Fibroblast of skin of scalp (primary cell): ENCODE data around the gene RBMS3.

Source experiments
- DNase-seq: peaks from one replicate; pipeline ENCODE4 v3.0.0-alpha.2; 2013

RBMS3 gene

GRCh38 chr3:29536016-29536758, 255.3 kb downstream of the RBMS3 start:
- DNase-seq, result no peak

GRCh38 chr3:29537889-29538609, 257.2 kb downstream of the RBMS3 start:
- no peak for DNase-seq

- DNase-seq, result no peak
These were observed 257.7 kb downstream of the RBMS3 start for GRCh38 chr3:29538610-29538958.

DNA sequence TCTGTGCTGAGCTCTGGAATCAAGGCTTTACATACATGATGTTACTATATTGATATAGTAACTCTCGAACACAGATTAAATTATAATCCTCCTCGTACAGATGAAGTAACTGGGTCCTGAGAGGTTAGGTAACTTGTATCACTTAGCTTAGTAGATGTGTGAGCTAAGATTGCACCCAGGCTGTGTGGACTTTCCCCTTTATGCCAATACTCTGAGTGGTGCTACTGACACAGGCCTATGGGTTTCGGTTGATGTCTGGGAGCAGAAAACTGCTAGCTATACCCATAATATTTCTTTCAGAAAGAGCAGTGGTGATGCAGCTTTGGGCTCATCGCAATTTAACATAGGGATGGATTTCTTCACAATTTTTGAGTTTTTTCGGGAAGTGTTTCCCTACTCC, 259.7 kb downstream of the RBMS3 start:
- DNase-seq, result no peak

- no peak for DNase-seq
These were observed 264.0 kb downstream of the RBMS3 start for GRCh38 chr3:29544701-29545363.

DNA sequence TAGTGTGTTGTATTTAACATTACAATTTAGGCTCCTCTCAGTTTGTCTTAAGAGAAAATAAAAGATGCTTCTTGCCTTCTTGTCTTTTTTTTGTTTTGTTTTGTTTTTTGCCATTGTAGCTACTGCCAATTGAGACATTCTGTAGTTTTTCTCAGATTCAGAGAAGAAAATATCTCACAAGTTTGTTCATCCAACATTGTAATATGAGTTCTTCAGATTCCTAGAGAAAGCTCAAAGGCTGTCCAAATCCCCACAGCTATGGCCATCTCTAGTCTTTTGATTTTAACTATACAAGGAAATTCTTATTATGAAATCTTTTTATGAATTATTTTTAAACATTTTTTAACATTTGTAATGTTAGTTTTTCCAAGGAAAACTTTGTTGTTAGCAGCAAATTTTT, 264.7 kb downstream of the RBMS3 start:
- DNase-seq, result no peak

DNA sequence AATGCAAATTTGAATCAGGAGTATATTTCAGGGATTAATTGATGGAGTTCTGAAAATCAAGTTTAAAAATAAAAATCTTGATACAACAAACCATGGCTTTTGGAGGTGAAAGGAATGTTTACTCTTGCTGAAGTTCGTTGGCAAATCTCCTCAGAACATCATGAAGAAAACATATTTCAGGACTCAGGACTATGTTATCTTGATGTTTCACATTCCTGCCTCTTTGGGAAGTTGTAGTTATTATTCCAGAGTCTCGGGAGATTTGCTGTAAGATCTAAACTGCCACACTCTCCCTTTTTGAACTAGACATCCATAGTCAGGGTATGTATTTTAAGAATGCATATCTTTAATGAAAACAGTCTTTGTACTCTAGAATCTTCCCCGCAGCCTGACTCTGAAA, 271.2 kb downstream of the RBMS3 start:
- peak; percentile 71 for DNase-seq

DNA sequence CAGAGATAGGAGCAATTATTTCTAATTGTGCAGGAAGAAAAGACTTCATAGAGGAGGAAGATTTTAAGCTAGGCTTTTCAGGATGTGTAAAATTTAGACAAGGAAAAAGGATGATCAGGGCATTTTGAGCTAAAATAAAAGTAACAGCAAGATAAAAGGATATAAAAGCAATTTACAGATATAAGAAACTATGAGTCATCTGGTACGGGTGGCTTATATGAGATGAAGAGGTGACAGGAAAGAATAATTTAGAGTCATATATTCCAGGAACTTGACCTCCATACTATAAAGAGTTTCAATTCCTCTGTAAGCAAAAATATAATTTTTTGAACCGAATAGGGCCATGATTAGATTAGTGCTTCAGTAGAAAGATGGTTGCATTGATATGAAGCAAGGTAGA, 273.7 kb downstream of the RBMS3 start:
- no peak for DNase-seq

DNA sequence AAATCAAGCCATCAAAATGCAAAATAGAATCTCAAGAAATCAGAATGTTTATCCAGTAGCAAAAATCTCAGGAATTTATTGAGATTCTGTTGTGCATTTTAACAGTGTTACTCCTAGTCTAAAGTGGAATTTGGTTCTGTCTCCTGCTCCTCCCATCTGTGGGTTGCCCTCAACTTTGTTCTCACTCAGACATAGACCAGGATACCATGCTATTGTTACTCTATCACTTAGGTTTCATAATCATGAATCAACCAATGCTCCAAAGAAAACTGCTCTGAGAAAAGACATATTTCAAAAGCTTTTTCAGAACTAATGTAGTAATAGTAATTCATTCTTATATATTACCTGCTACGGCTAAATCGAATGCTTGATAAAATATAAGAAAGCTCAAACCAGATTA, 274.7 kb downstream of the RBMS3 start:
- DNase-seq, result peak; percentile 57

GRCh38 chr3:29557186-29557585, 276.3 kb downstream of the RBMS3 start:
- DNase-seq, result peak; percentile 44

DNA sequence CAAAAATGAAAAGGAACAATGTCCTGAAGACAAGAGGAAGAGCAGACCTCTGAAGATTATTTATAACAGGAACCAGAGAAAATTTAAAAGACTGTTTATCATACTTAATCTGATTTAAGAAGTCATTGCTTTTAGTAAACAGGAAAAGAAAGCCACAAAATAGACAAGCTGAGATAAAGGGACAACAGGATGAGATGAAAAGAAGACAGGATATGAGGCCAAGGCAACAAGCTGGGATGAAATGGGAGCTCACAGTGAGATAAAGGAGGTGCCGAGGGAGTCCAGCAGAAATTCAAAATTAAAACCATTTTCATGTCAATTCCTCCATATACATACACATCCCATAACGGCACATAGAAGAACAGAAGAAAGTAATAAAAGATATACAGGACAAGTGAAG, 277.0 kb downstream of the RBMS3 start:
- DNase-seq, result no peak

DNA sequence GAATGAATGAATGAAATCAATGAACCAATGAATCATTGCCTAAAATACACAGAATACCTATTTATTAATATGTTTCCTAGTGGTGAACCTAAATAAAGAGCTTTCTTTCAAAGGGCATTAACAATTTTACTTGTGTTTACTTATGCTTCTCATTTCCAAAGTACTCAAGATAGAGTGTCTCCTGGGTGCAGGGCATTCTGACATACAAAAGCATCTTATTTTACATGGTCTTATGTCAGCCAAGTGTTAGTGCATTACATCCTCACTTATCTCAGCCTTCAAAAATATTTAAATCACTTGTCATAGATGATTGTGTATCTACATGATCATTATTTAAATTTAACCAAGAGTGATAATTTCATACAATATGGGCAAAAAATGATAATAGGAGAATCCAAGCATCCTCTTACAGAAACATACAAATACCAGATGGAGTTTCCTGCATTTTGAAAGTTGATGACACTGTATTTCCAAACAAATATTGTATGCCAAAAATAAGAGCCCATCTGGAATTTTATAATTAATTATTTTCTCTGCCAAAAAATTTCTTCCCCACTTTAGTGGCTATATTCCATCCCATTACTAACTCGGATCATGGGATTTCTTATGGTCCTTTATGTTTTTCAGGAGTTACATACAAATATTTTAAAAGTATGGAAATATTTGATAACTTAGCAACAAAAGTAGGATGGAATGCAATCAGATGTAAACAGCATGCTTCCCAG, 279.0 kb downstream of the RBMS3 start:
- no peak for DNase-seq

DNA sequence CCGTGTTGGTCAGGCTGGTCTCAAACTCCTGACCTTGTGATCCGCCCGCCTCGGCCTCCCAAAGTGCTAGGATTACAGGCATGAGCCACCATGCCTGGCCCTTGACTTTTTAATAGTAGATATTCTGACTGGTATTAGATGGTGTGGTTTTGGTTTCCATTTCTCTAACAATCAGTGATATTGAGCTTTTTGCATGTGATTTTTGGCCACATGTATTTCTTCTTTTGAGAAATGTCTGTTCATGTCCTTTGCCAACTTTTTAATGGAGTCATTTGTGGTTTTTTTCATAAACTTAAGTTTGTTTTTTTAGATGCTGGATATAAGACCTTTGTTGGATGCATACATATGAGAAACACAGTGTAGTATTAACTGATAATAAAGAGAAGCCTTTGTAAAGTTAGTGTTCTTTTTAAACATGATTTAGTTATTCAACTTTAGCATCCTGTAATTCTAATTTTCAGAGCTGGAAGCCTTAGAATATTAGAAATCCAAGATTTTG, 280.8 kb downstream of the RBMS3 start:
- no peak for DNase-seq

DNA sequence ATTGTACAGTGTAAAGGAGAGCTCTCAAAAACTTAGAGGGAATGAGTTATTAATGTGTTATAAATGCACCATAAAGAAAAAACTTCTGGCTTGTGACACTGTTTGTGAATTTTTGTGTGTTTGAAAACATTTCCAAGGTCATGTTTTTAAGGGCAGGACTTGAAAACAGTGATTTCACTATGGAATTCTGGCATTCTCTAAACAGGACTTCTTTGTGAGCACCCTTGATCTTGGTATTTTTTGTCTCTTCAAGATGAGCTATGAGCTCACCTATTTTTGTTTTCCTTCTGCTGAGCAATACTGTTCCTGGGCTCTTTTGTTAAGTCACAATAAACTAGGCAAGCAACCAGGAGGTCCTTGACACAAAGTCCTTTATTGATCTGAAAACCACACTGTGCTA, 284.4 kb downstream of the RBMS3 start:
- no peak for DNase-seq

- no peak for DNase-seq
These were observed 286.6 kb downstream of the RBMS3 start for GRCh38 chr3:29567501-29567900.

- no peak for DNase-seq
These were observed 287.5 kb downstream of the RBMS3 start for GRCh38 chr3:29568355-29568754.

- DNase-seq, result no peak
These were observed 295.3 kb downstream of the RBMS3 start for GRCh38 chr3:29576181-29576580.

DNA sequence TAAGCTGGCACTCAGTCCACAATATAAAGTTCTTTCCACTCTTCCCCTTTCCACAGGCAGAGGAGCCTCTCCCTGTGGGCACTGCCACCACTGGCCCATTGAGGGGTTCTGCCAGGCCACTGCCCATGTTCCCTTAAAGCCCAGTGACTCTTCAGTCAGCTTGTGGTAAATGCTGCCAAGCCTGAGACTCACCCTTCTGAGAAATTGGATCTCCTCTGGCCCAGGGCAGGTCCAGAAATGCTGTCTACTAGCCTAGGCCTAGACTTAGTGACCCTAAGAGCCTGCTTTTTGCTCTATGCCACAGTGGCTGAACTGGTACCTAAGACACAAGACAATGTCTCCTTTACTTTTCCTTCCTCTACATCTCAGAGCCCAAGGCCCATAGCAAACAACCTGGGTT, 295.8 kb downstream of the RBMS3 start:
- no peak for DNase-seq

GRCh38 chr3:29577250-29577649, 296.4 kb downstream of the RBMS3 start:
- no peak for DNase-seq

DNA sequence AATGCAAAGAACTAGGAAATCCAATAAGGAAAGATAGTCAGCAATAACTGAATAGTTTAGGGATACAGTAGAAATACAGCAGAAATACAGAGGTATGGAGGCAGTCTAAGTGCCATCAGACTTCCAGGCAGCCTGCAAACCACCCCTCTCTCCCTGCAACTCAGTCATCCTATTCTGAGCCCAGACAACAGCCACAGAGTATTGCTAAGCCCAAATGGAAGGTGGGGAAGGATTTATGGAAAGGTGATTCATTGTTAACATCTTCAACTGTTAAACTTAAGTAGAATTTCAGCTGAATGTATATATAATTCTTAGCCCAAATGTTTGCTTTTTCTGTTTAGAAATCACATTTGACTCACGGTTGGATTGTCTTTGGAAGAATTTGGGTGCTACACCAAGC, 300.4 kb downstream of the RBMS3 start:
- no peak for DNase-seq

DNA sequence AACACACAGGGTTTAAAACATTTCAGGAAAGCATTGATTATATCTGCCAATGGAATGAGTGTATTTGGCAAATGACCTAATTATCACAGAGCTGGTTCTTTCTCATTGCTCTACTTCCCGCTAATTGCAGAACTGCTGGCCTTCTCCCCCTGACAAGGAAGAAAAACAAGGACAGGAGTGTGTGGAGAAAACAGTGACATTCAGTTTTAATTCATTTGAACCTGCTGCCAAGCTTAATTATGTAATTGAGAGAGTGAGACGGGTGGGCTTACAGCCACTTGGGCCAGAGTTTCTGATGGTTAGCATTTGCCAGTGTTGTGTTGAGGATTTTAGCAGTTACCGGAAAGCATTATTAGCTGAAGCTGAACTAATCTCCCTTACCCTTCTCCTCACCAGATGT, 301.4 kb downstream of the RBMS3 start:
- no peak for DNase-seq

DNA sequence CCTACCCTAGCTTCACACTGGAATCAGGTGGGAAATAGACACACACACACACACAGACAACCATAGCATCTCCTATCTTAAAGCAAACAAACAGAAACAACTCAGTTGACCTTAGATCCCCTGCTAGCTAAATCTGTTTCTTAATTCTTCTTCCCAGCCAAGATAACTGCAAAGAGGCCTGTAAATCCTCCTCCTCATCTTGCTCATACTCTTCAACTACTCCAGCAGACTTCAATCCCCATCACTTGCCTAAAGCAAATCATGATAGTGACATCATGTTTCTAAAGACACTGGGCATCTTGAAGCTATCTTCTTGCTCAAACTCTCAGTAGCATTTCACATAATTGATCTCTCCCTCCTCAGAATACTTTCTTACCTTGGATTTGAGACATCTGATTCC, 303.0 kb downstream of the RBMS3 start:
- DNase-seq, result no peak

- no peak for DNase-seq
These were observed 304.5 kb downstream of the RBMS3 start for GRCh38 chr3:29585368-29585767.
